HG03196 (cell line): ENCODE data around the gene DPEP3.

Experiments used
- ATAC-seq: cut with Tn5 transposase; IDR thresholded peaks from one replicate; pipeline ENCODE4 v1.9.1; 2021; ENCODE audit not compliant: unreplicated experiment

DPEP3 gene

GRCh38 chr16:67967958-67968399, 12.3 kb downstream of the DPEP3 start:
- ATAC-seq, result peak; percentile 18

DNA sequence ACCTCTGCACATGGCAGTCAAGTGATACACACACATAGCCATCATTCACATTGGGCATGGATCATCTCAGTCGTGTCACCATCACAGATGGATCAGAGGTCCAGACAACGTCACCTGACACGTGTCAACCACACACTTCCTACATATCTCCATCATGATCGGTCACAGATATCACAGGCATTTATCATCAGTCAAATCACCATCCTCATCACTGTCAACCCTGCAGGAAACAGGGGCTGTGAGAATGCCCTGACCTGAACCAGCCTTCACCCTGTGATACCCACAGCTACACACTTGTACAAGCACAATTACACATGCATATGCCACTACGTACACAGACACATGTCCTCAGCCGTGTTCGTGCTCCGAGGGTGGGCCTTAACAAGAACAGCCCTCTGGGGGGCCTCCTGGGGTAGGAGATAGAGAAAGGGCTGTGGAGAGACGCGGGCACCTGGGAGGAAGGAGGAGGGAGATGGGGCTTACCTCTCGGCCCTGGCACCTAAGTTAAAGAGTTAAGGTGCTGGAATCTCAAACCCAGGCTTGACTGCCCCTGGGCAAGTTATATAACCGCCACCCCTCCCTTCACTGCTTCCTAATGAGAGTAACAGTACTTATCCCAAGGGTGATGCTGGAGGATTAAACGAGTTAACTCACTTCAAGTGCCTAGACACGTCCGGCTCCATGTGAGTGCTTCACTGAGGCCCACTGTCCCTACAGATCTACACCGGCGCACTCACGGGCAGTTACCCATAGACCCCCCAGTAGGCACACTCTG, 12.9 kb downstream of the DPEP3 start:
- ATAC-seq, result peak; percentile 2

DNA sequence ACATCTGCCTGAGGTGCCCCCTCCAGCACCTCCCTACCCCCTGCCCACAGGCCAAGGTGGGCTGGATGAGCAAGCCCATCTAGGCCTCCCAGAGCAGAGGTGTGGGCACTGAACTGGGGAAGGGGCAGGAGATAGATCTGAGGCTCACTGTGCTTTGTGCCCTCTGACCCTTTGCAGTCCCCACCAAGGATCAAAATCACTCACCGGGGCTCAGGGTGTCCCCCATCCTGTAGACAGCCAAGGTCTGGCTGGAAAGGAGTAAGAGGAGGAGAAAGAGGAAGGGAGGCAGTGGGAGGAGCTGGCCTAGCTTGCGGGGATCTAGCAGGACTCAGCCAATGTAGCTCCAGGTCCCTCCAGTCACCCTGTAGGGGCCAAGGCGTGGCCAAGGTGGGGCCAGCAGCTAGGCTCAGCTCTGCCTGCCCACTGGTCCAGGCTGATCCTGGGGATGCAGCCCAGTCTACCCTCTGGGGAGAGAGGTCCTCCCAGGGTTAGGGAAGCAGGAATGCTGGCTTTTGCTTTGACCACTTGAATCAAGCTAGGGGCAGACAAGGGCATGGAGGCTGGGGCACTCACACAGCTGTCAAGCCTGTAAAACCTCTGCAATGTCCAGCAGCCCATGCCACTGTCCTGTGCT, 13.6 kb downstream of the DPEP3 start:
- ATAC-seq, result no peak

DNA sequence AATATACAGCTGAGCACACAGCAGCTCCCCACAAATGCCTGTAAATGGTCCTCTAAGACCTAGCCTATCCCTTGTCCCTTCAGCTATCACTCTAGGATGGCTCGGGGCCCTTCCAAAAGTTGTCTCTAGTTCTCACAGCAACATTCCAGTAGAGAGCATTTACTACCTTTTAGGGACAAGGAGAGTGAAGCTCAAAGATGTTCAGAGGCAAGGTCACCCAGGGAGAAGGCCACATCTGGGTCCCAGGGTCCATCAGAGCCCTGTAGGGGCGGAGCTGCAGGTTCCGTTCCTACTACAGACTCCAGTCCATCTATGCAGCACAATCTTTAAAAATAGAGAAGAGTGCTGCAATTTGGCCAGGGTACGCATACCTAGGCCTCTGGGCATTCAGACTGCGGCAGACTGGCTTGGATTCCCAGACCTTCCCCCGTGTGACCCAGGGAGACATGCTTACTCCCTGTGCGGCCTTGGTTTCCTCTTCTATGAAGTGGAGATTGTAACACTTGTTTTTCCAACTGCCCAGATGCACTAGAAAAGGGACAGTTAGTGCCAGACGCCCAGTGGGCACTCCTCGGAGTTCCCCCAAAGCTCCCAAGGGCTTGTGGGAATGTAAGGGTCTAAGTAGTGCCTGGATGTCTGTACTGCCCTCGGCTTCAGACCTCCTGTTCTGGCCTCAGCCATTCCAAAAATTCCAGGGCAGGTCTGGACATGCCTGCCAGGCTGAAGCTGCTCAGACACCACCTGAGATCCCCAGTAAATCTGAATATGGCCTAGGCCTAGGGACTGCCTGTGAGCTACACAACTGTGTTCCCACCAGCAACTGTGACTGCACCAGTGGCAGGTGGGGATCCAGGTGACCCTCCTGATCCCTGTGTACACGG, 14.4 kb downstream of the DPEP3 start:
- no peak for ATAC-seq

- ATAC-seq, result no peak
Measured at GRCh38 chr16:67964477-67965131, 15.7 kb downstream of the DPEP3 start.

DNA sequence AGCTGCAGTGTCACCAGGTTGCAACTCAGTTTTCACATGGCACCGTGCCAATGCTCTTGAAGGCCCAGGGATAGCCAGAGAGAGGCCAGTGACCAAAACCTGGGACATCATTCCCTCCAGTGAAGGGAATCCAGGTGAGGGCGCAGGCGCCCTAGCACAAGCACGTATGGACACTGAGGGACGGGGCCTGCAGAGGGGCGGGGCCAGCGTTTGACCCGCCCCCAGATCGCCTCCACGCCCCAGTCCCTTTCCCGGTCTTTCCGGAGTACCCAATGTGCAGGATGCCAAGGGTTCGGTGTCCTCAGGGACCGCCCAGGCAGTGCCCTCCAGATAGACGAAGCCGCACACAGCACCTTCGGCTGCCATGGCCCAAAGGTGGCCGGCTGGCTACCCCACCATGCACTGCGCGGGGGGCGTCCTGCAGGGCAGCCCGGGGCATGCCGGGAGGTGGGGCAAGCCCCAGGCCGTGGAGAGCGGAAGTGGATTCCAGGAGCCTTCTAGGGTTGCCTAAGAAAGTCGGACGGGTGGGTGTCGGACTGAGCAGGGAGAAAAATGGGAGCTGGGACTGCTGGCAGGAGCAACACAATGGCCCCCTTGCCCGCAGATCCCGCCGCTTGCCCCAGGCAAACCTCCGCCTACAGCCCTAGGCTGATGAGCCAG, 16.5 kb downstream of the DPEP3 start:
- no peak for ATAC-seq

DNA sequence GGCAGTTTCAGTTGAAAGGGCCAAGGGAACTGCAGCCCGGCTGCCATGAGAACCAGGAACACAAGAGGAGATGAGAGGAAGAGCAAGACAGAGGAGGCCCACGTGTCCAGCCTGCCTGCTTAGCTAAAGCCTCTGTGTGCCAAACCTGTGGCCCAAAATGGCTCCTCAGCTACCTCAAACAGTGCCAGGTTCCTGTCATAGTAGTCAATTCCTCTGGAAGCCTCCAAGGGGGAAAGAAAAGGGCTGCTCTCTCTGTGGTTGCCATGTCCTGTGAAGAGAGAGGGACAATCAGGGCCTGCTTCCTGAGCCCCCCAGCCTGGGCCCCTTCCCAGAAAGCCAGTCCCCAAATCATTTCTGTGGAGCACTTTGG, 17.0 kb downstream of the DPEP3 start:
- no peak for ATAC-seq

GRCh38 chr16:67962135-67962534, 18.2 kb downstream of the DPEP3 start:
- no peak for ATAC-seq

- ATAC-seq, result no peak
Measured at GRCh38 chr16:67961551-67961957, 18.7 kb downstream of the DPEP3 start.

DNA sequence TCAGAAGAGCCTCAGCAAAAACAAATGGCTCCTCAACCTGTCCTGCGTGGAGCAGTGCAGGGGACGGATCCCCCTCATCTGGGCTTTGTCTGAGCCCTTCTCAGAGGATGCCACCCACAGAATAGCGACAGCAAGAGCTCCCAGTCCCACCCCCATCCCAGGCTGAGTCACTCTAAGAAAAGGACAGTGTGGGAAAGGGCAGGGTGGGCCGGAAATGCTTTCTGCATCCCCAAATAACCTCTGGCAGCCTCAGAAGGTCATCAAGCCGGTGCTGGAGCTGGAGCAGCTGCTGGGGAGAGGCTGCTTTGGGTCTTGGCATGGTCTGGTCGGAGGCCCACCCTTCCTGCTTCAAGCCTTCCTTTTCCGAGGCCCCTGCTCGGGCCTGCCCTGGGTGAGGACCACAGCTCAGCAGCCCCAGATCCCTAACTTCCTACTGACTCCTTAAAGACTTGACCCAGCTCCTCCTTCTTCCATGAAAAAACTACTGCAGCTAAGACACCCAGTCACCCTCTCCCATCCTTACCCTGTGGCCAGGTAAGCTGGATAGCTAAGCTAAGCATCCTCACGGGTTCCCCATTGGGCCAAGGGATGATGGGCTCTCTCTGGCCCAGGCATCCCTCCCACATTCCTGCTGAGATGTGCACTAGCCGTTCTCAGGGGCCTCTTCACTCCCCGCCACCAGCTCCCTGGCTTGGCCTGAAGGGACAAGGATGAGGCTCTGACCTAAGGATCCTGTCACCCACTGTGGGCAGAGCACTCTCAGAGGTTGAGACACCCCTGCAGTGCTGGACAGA, 20.6 kb downstream of the DPEP3 start:
- no peak for ATAC-seq

- no peak for ATAC-seq
Measured at GRCh38 chr16:67957622-67958021, 22.7 kb downstream of the DPEP3 start.

DNA sequence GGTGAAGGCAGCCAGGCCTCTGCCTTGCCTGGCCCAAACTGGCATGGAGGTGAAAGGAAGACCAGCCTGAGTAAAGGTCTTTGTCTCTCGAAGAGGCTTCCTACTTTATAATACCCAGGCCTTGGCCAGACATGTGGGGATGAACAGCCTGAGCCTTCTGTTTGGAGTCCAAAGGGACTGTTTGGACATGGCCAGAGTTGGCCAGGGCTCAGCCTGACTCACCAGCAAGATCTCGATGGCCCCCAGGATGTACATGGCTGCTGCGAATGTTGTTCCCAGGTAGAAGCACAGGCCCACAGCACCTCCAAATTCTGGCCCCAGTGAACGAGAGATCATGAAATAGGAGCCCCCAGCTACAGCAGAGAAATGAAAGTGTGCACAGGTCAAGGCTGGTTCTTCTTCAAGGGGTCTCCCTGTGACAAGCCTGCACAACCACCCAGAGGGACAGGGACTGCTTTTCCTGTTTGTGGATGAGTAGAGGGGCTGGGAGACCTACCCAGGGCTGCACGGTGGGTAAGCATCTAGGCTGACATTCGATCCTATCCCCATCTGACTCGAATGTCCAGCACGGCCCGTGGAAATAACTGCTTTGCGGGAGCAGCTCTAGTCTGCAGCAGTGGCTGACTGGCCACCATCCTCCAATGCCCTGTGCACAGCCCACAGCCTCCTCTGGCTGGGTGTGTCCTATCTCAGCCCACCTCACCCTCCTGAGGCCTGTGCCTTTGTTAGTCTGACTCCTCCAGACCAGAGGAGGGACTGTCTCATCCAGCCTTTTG, 25.7 kb downstream of the DPEP3 start:
- ATAC-seq, result no peak

- ATAC-seq, result no peak
Measured at GRCh38 chr16:67953641-67954375, 26.5 kb downstream of the DPEP3 start.

DNA sequence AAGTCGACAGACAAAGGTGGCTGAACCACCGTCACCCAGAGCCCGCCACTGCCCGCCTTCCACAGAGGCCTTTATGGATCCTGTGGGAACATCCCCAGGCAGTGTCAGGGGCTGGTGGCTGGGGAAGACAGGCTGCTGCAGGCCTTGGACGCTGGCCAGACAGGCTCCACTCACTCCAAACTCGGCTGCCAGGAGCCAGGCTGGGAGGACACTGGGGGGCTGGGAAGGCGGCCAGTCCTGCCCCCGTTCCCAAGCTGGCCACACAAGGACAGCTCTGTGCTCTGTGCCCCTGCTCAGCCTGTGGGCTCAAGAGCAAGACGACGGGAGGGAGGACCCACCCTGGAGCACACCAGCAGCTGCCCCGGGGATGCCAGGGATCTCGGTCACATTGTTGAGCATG, 28.8 kb downstream of the DPEP3 start:
- ATAC-seq, result no peak

DNA sequence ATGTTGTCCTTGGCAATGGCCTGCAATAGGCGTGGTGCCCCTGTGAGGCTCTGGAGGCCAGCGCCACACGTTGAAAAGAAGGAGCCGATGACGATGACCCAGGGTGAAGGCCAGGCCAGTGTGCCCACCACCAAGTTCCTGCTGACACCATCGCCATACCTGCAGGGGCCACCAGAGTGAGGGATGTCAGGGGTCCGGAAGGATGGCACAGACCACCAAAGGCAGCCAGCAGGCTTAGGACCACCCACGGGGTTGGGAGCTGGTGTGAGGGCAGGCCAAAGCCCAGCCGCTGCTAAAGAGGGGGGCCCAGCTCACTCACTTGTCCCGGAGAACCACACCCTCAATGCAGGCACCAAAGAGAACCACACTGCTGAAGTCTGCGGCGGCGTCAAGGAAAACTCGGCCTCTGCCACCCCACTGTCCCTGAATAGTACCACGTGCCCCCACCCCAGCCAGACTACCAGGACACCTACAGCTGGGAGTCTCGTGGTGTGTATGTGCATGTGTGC, 29.9 kb downstream of the DPEP3 start:
- ATAC-seq, result no peak

DNA sequence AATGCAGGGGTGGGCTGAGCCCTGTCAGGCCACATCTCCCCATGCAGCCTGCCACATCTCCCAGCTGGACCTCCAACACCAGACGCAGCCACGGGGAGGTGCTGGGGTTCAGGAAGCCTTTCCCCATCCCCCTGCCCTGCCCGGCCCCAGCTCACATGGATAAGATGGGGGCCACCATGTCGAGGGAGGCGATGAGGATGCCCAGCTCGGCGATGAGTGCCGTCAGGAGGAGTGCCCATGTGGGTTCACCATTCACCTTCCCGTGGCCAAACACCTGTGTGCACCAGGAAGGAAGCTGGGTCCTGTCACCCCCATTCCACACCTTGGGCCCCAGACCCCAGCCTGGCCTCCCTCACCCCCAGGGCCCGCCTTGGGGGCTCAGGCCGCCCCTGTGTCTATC, 30.7 kb downstream of the DPEP3 start:
- ATAC-seq, result no peak

DNA sequence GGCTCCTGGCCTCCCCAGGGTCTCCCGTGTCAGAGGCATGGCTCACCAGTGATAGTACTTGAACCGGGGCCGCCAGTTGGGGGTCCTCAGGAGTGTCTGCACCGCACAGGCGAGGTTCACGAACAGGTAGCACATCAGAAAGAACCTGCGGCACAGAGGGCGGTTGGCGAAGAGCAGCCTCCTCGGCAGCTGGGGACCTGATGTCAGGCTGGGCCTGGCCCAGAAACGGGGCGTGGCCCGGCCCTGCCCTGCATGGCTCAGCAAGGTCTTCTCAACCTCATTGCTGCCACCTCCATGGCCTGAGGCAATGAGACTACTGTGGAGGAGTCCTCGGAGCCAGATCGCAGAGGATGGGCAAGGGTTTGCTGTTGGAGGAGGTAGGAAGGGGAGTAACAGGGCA, 32.3 kb downstream of the DPEP3 start:
- ATAC-seq, result no peak

GRCh38 chr16:67946966-67947558, 33.2 kb downstream of the DPEP3 start:
- no peak for ATAC-seq
